ENCODE measurements around the gene ZNF79. TPM values are rescaled to one million over a fixed set of nuclear protein-coding genes. Genes with fewer than 3 reads are reported as not detected.

Gene ZNF79
- total and polyA plus RNA-seq, 2 of the 4 experiments (the other 2 are of a cell fraction): 5.6 to 15.4 TPM

GRCh38 chr9:127482662-127483061 lies 58.5 kb downstream of the ZNF79 start:
- DNase-seq (no peak), ATAC-seq (ENCODE audit: low read depth) (no peak)
- 97% methylated on average over 6 of the region's 9 CpGs; no CpG with 5 or more reads in 1 of the 2 experiments for WGBS, 2 experiments (ENCODE audit: extremely low coverage in 2 of 2, insufficient read length in 1 of 2)
- Histone ChIP-seq H3K9me3 (ENCODE audit: control insufficient read depth, insufficient read depth, low read length) (no peaks in the 10 kb centered on the region), H2AK9ac (replicated peaks; ENCODE audit: low read depth, low read length, poor library complexity) (no peak overlapping the region), H3K27me3 (ENCODE audit: control insufficient read depth, insufficient read depth, low read length) (no peaks in the 10 kb centered on the region), H2BK5ac (ENCODE audit: low read depth, low read length, poor library complexity, severe bottlenecking) (no peak overlapping the region), H3K4me2 (ENCODE audit: low read depth, low read length) (no peak overlapping the region), H2BK120ac (ENCODE audit: low read depth, low read length) (no peak overlapping the region), H4K20me1 (ENCODE audit: insufficient read depth, low read length) (no peaks in the 10 kb centered on the region), H2BK20ac (ENCODE audit: low read depth, low read length) (no peak overlapping the region), H3K9me1 (ENCODE audit: insufficient read depth, low read length) (no peaks in the 10 kb centered on the region), H2AFZ (replicated peaks; ENCODE audit: low read length, poor library complexity) (no peak overlapping the region), H3K27ac (ENCODE audit: insufficient read depth, low read length) (no peak overlapping the region), H3K4me1 (ENCODE audit: control insufficient read depth, insufficient read depth, low read length) (no peaks in the 10 kb centered on the region), H3K79me1 (ENCODE audit: low read depth in 1 of 2, low read length in 2 of 2) (0 out of 4 replicates have a peak, but pooled peaks cover 0 to 5% of the 10 kb centered on the region in 2 experiments), H3K9ac (ENCODE audit: low read depth, low read length) (no peak overlapping the region), H2AK5ac (ENCODE audit: low read depth, low read length) (no peak overlapping the region), H2BK15ac (ENCODE audit: low read depth, low read length) (no peak overlapping the region), H4K5ac (ENCODE audit: low read depth, low read length) (no peak overlapping the region), H4K91ac (ENCODE audit: insufficient read depth, low read depth, low read length) (no peak overlapping the region), H3K18ac (ENCODE audit: low read depth, low read length) (no peak overlapping the region), H4K8ac (ENCODE audit: low read depth in 2 of 2, low read length in 2 of 2) (no peak overlapping the region), H3K14ac (replicated peaks; ENCODE audit: low read depth, low read length) (no peak overlapping the region), H3K4me3 (ENCODE audit: insufficient read depth, low read depth, low read length) (no peak overlapping the region), H3K4ac (ENCODE audit: low read depth, low read length) (no peak overlapping the region), H3K23ac (ENCODE audit: low read depth, low read length) (no peak overlapping the region), H3K56ac (ENCODE audit: extremely low read depth, insufficient read depth, low read length) (no peak overlapping the region), H3K36me3 (ENCODE audit: control insufficient read depth, insufficient read depth, low read length) (peaks cover 40% of the 10 kb centered on the region)
- in situ Hi-C loops (cut with MboI; ENCODE audit: low sequenced_read_pairs): no loop called here
- intact Hi-C loops (cut with micrococcal nuclease): no loop called here
- CTCF ChIA-PET: interaction anchor here (0.6 kb wide), 1 partner anchor 86 kb away, joined by 3 read pairs; the partner anchor contains the start of gene SLC2A8
- no TSS peak for BruUV-seq (replicated peaks)
- dilution Hi-C loops (cut with HindIII; ENCODE audit: low sequenced_read_pairs, unreplicated experiment): no loop called here
- TF ChIP-seq MAZ (IDR thresholded peaks at IDR 0.05; ENCODE audit: borderline replicate concordance, low read depth, low read length): no peak
- no peak for TF ChIP-seq CEBPB (IDR thresholded peaks at IDR 0.05; ENCODE audit: low read depth, low read length)
- no peak for TF ChIP-seq USF2 (IDR thresholded peaks at IDR 0.05; ENCODE audit: low read depth, low read length)
- no peak for TF ChIP-seq SMC3 (IDR thresholded peaks at IDR 0.05; ENCODE audit: low read depth, low read length)
- TF ChIP-seq MXI1 (IDR thresholded peaks at IDR 0.05; ENCODE audit: borderline replicate concordance, low read depth, low read length): no peak
- TF ChIP-seq RCOR1 (IDR thresholded peaks at IDR 0.05; ENCODE audit: insufficient replicate concordance, low read length): no peak
- no peak for TF ChIP-seq NFE2L2 (IDR thresholded peaks at IDR 0.05; ENCODE audit: low read depth, low read length)
- TF ChIP-seq FOS (IDR thresholded peaks at IDR 0.05; ENCODE audit: low read depth, low read length): no peak
- TF ChIP-seq CTCF (conservative IDR thresholded peaks at IDR 0.05; ENCODE audit: low read depth, low read length): no peak
- TF ChIP-seq MAFK (IDR thresholded peaks at IDR 0.05; ENCODE audit: low read depth, low read length): no peak
- no peak for TF ChIP-seq CHD1 (IDR thresholded peaks at IDR 0.05; ENCODE audit: low read depth, low read length)
- POLR2A ChIA-PET (ENCODE audit: unreplicated experiment): no interaction called here

Data from IMR-90 (cell line).